Measurements from ENCODE around the gene RHCG.
"Not testable (repeated sequence)": the region's sequence is repeated elsewhere in the genome, so short reads cannot be mapped to it uniquely, and the experiment has no call there.

RHCG gene

GRCh38 chr15:89469426-89470096 is 26.8 kb downstream of the RHCG start:
- no peak overlapping the region for H3K27ac Mint-ChIP-seq
- H3K4me3 Mint-ChIP-seq: no peak overlapping the region
- H3K4me1 Mint-ChIP-seq: no peaks in the 10 kb centered on the region
- H3K27me3 Mint-ChIP-seq: peaks cover 47% of the 10 kb centered on the region
- no peak for ATAC-seq
- peaks cover 1% of the 10 kb centered on the region for H3K9me3 Mint-ChIP-seq
- no peaks in the 10 kb centered on the region for H3K36me3 Mint-ChIP-seq

DNA sequence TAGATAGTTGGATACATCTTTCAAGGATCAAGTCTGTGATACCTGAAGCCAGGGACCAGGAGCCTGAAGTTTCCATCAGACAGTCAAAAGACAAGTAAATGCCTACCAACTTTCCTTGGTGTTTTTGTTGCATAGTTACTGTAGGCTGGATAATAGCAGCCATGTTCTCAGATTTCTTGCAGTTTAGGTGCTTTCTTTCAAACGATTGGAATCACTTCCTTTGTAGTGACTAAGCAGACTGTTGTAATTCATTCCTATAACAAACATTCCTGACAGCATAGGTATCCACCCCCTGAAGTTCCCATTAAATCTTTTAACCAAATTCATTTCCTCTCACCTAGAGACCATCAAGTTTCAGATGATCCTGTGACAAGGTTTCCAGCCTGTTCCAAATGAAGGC is 27.6 kb downstream of the RHCG start:
- not testable (repeated sequence) for H3K36me3 Mint-ChIP-seq, H3K27ac Mint-ChIP-seq, ATAC-seq, H3K4me1 Mint-ChIP-seq, H3K4me3 Mint-ChIP-seq, H3K9me3 Mint-ChIP-seq
- peaks cover 54% of the 10 kb centered on the region for H3K27me3 Mint-ChIP-seq

DNA sequence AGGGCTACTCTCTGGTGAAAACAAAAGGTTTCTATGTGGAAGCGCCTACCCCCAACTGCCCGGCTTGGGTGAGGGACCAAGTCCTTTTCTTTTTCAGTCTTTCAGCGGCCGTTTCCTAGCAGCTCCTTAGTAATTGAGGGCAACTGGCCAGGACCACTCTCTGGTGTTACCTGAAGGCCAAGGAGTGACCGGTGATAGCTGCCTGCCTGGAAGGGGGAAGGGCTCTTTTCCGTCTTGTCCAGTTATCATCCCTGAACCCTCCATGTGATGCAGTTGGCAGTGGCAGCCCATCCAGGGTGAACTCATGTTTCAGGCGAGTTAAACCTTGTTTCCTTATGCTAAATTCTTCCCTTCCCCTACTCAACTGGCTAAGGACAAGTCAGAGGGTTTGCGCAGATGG is 33.3 kb downstream of the RHCG start:
- H3K9me3 Mint-ChIP-seq: no peaks in the 10 kb centered on the region
- no peaks in the 10 kb centered on the region for H3K4me1 Mint-ChIP-seq
- no peak overlapping the region for H3K4me3 Mint-ChIP-seq
- H3K27ac Mint-ChIP-seq: no peak overlapping the region
- peaks cover 55% of the 10 kb centered on the region for H3K27me3 Mint-ChIP-seq
- no peak for ATAC-seq
- no peaks in the 10 kb centered on the region for H3K36me3 Mint-ChIP-seq

- Mint-ChIP-seq H3K27ac (no peak overlapping the region), H3K4me1 (no peaks in the 10 kb centered on the region), H3K27me3 (peaks cover 55% of the 10 kb centered on the region), H3K36me3 (no peaks in the 10 kb centered on the region), H3K9me3 (peaks cover 3% of the 10 kb centered on the region), H3K4me3 (no peak overlapping the region)
- no peak for ATAC-seq
These were observed 34.0 kb downstream of the RHCG start for GRCh38 chr15:89462198-89462912.

DNA sequence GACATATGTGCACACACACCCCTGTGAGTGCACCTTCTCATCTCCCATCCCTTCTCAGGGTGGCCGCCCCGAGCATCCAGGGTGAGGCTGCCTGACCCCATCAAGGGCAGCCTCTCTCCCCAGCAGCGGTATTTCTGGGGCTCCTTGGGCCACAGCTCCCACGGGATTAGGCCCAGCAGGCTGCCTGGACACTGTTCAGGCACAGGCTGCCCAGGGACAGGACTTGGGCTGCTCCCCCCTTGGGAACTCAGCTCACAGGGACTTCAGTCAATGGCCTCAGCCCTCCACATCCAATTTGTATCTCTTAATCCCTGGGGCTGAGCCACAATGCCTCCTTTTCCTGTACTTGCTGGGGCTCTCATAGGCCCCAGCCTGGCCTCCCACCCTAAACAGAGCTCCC is 35.0 kb downstream of the RHCG start:
- peaks cover 6% of the 10 kb centered on the region for H3K9me3 Mint-ChIP-seq
- H3K4me1 Mint-ChIP-seq: no peaks in the 10 kb centered on the region
- H3K27ac Mint-ChIP-seq: no peak overlapping the region

GRCh38 chr15:89460048-89460447 is 36.3 kb downstream of the RHCG start:
- H3K36me3 Mint-ChIP-seq: no peaks in the 10 kb centered on the region
- ATAC-seq: no peak
- no peak overlapping the region for H3K27ac Mint-ChIP-seq
- peaks cover 55% of the 10 kb centered on the region for H3K27me3 Mint-ChIP-seq
- H3K4me1 Mint-ChIP-seq: no peaks in the 10 kb centered on the region
- H3K4me3 Mint-ChIP-seq: no peak overlapping the region
- H3K9me3 Mint-ChIP-seq: peaks cover 7% of the 10 kb centered on the region

More for the DNA sequence above, 35.0 kb downstream of the RHCG start:
- H3K4me3 Mint-ChIP-seq: no peak overlapping the region
- no peaks in the 10 kb centered on the region for H3K36me3 Mint-ChIP-seq
- no peak for ATAC-seq
- H3K27me3 Mint-ChIP-seq: peaks cover 55% of the 10 kb centered on the region

GRCh38 chr15:89459271-89460038 is 36.9 kb downstream of the RHCG start:
- Mint-ChIP-seq H3K9me3 (peaks cover 7% of the 10 kb centered on the region), H3K27me3 (peaks cover 54% of the 10 kb centered on the region), H3K27ac (no peak overlapping the region), H3K4me1 (no peaks in the 10 kb centered on the region), H3K4me3 (no peak overlapping the region), H3K36me3 (no peaks in the 10 kb centered on the region)
- no peak for ATAC-seq

GRCh38 chr15:89458440-89458839 is 37.9 kb downstream of the RHCG start:
- Mint-ChIP-seq H3K4me3 (no peak overlapping the region), H3K27ac (no peak overlapping the region), H3K27me3 (peaks cover 44% of the 10 kb centered on the region), H3K4me1 (no peaks in the 10 kb centered on the region), H3K9me3 (peaks cover 7% of the 10 kb centered on the region), H3K36me3 (no peaks in the 10 kb centered on the region)
- ATAC-seq: no peak

DNA sequence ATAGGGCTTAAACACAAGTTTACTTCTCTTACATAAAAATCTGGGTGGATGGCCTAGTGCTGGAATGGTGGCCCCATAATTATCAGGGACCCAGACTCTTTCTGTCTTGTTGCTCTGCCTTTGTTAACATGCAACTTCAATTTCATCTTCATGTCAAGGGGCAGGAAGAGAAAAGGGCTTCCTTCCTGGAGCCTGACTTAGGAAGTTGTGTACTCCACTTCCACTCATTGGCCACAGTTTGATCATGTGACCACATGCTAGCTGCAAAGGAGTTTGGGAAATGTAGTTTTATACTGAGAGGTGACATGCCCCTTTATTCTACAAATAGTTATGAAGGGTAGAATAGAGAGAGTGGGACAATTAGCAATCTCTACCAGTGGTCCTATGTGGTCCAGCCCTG is 39.3 kb downstream of the RHCG start:
- no peak for ATAC-seq
- no peaks in the 10 kb centered on the region for H3K36me3 Mint-ChIP-seq
- H3K4me1 Mint-ChIP-seq: no peaks in the 10 kb centered on the region
- H3K27me3 Mint-ChIP-seq: peaks cover 39% of the 10 kb centered on the region
- peaks cover 7% of the 10 kb centered on the region for H3K9me3 Mint-ChIP-seq
- H3K4me3 Mint-ChIP-seq: no peak overlapping the region
- H3K27ac Mint-ChIP-seq: no peak overlapping the region

DNA sequence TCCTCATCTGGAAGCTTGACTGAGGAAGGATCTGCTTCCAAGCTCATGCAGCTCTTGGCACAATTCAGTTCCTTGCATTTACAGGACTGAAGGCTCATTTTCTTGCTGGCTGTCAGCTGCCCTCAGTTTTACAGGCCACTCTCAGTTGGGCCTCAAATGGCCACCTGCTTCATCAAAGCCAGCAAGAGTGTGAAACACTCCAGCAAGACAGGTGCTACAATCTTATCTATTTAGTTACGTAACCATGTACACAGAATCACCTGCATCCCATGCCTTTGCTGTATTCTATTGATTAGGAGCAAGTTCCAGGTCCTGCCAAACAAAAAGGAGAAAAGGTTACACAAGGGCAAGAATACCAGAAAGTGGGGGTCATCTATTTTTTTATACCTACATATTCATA is 40.8 kb downstream of the RHCG start:
- Mint-ChIP-seq H3K27me3 (peaks cover 30% of the 10 kb centered on the region), H3K36me3 (no peaks in the 10 kb centered on the region), H3K9me3 (peaks cover 7% of the 10 kb centered on the region), H3K4me3 (no peak overlapping the region), H3K27ac (no peak overlapping the region), H3K4me1 (no peaks in the 10 kb centered on the region)
- no peak for ATAC-seq

DNA sequence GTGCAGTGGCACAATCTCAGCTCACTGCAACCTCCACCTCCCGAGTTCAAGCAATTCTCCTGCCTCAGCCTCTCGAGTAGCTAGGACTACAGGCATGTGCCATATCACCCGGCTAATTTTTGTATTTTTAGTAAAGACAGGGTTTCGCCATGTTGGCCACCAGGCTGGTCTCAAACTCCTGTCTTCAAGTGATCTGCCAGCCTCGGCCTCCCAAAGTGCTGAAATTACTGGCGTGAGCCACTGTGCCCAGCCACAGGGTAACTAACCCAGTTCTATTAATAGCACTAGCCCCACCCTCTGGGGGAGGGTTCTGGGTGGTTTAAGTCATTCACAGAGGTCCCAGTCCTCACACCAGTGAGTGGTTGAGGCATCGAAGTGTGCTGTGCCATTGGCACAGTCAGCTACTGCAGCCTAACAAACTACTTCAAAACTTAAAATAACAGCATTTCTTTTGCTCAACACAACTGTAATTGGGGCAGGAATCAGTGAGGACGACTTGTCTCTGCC is 44.0 kb downstream of the RHCG start:
- H3K4me1 Mint-ChIP-seq: no peaks in the 10 kb centered on the region
- H3K9me3 Mint-ChIP-seq: peaks cover 4% of the 10 kb centered on the region
- no peaks in the 10 kb centered on the region for H3K36me3 Mint-ChIP-seq
- H3K4me3 Mint-ChIP-seq: no peak overlapping the region
- H3K27me3 Mint-ChIP-seq: peaks cover 47% of the 10 kb centered on the region
- H3K27ac Mint-ChIP-seq: no peak overlapping the region
- ATAC-seq: no peak

DNA sequence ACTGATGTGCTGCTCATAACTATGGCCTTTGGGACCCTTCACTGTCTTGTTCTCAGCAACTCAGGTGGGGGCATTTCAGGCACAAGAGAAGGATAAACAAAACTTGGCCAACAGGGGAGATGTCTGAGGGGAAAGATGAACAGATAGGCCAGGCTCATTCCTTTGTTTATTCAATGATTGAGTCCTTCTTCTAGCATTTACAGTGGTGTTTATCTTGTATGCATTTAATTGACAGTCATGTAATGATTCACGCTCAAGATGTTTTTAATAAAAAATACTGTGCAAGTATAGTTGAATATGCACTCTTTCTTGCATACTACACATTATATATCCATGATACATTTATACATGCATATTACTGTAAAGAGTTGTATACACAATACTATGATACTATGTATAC is 44.5 kb downstream of the RHCG start:
- peaks cover 4% of the 10 kb centered on the region for H3K9me3 Mint-ChIP-seq
- H3K27ac Mint-ChIP-seq: no peak overlapping the region
- no peaks in the 10 kb centered on the region for H3K36me3 Mint-ChIP-seq
- peaks cover 53% of the 10 kb centered on the region for H3K27me3 Mint-ChIP-seq
- no peak overlapping the region for H3K4me3 Mint-ChIP-seq
- no peaks in the 10 kb centered on the region for H3K4me1 Mint-ChIP-seq
- no peak for ATAC-seq

GRCh38 chr15:89450076-89451006 is 46.0 kb downstream of the RHCG start:
- H3K4me1 Mint-ChIP-seq: no peaks in the 10 kb centered on the region
- H3K9me3 Mint-ChIP-seq: no peaks in the 10 kb centered on the region
- no peak overlapping the region for H3K27ac Mint-ChIP-seq
- peaks cover 60% of the 10 kb centered on the region for H3K27me3 Mint-ChIP-seq
- H3K36me3 Mint-ChIP-seq: no peaks in the 10 kb centered on the region
- H3K4me3 Mint-ChIP-seq: no peak overlapping the region
- no peak for ATAC-seq

DNA sequence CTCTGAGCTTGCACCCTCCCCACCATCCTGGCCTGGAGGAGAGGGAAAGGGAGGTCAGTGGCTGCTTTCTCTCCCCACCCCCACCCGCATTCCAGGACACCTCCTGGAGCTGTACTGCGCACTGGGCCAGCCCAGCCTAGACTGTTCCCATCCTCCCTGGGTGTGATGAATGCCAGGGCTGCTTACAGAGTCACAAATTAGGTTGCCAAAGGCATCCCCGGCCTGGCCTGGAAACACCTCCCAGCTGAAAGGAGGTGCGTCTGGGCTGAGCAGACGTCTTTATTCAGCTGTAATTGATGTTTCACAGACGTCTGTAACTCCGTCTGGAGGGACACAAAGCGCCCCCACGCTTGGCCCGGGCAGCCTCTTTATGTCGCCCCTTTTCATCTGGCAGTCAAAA is 47.6 kb downstream of the RHCG start:
- no peak overlapping the region for H3K4me3 Mint-ChIP-seq
- H3K4me1 Mint-ChIP-seq: no peaks in the 10 kb centered on the region
- peaks cover 64% of the 10 kb centered on the region for H3K27me3 Mint-ChIP-seq
- no peak overlapping the region for H3K27ac Mint-ChIP-seq
- no peaks in the 10 kb centered on the region for H3K36me3 Mint-ChIP-seq
- H3K9me3 Mint-ChIP-seq: no peaks in the 10 kb centered on the region
- ATAC-seq: no peak

GRCh38 chr15:89447676-89448075 is 48.7 kb downstream of the RHCG start:
- no peaks in the 10 kb centered on the region for H3K36me3 Mint-ChIP-seq
- ATAC-seq: no peak
- H3K4me3 Mint-ChIP-seq: no peak overlapping the region
- no peak overlapping the region for H3K27ac Mint-ChIP-seq
- H3K27me3 Mint-ChIP-seq: peaks cover 58% of the 10 kb centered on the region
- peaks cover 11% of the 10 kb centered on the region for H3K4me1 Mint-ChIP-seq
- H3K9me3 Mint-ChIP-seq: no peaks in the 10 kb centered on the region
